ENCODE results near the gene EFNA5.

Gene EFNA5

GRCh38 chr5:107589520-107590193 is 81.1 kb downstream of the EFNA5 start:
- TF ChIP-seq CTCF (IDR thresholded peaks at IDR 0.05; ENCODE audit: low read length, missing control alignments), result no peak
- H3K4me3 ChIP-seq (replicated peaks; ENCODE audit: low read depth, low read length), result no peak overlapping the region
- DNase-seq (ENCODE audit: low read depth), result no peak

- no peak for DNase-seq (ENCODE audit: low read depth)
- H3K4me3 ChIP-seq (replicated peaks; ENCODE audit: low read depth, low read length), result no peak overlapping the region
- TF ChIP-seq CTCF (IDR thresholded peaks at IDR 0.05; ENCODE audit: low read length, missing control alignments), result no peak
These were observed 88.1 kb downstream of the EFNA5 start for GRCh38 chr5:107582625-107583024.

GRCh38 chr5:107580889-107581820 is 89.6 kb downstream of the EFNA5 start:
- DNase-seq (ENCODE audit: low read depth), result peak; percentile 69
- H3K4me3 ChIP-seq (replicated peaks; ENCODE audit: low read depth, low read length), result no peak overlapping the region
- no peak for TF ChIP-seq CTCF (IDR thresholded peaks at IDR 0.05; ENCODE audit: low read length, missing control alignments)

GRCh38 chr5:107578051-107578635 is 92.6 kb downstream of the EFNA5 start:
- no peak for TF ChIP-seq CTCF (IDR thresholded peaks at IDR 0.05; ENCODE audit: low read length, missing control alignments)
- no peak overlapping the region for H3K4me3 ChIP-seq (replicated peaks; ENCODE audit: low read depth, low read length)
- DNase-seq (ENCODE audit: low read depth), result peak; percentile 41

GRCh38 chr5:107577394-107577950 is 93.3 kb downstream of the EFNA5 start:
- no peak for DNase-seq (ENCODE audit: low read depth)
- no peak overlapping the region for H3K4me3 ChIP-seq (replicated peaks; ENCODE audit: low read depth, low read length)
- TF ChIP-seq CTCF (IDR thresholded peaks at IDR 0.05; ENCODE audit: low read length, missing control alignments), result no peak

- TF ChIP-seq CTCF (IDR thresholded peaks at IDR 0.05; ENCODE audit: low read length, missing control alignments), result no peak
These were observed 93.9 kb downstream of the EFNA5 start for GRCh38 chr5:107576736-107577393.

More at GRCh38 chr5:107576736-107577393, 93.9 kb downstream of the EFNA5 start:
- DNase-seq (ENCODE audit: low read depth), result peak; percentile 45
- no peak overlapping the region for H3K4me3 ChIP-seq (replicated peaks; ENCODE audit: low read depth, low read length)
